Subcutaneous adipose tissue (tissue), 4 donors: ENCODE results near the gene DNAJC1. TPM values are rescaled to one million over a fixed set of nuclear protein-coding genes. Genes with fewer than 3 reads are reported as not detected.

Experiments
- CTCF ChIP-seq: fragments of 450-650 bp; IDR thresholded peaks from one replicate; pipeline ENCODE4 v1.5.1; 2016; ENCODE audit warnings: low read depth, mild to moderate bottlenecking, control low read depth, antibody characterized with exemption, moderate library complexity
- total RNA-seq, 4 donors: library from RNA; depleted of rRNA; stranded (reverse); fragments of >200 nt; gene quantifications; one replicate each; pipeline ENCODE4 v1.1.0, GENCODE V29; 2016

The DNAJC1 gene
- total RNA-seq, 4 donors from 2014 or later = 24.0 to 75.8 (median 56.0) TPM

GRCh38 chr10:21981118-21981517 lies 22.4 kb downstream of the DNAJC1 start:
- TF ChIP-seq CTCF = no peak

- TF ChIP-seq CTCF = no peak
Measured at GRCh38 chr10:21980691-21981090, 22.8 kb downstream of the DNAJC1 start.

GRCh38 chr10:21978191-21978862 lies 25.2 kb downstream of the DNAJC1 start:
- no peak for TF ChIP-seq CTCF

GRCh38 chr10:21976739-21977138 lies 26.8 kb downstream of the DNAJC1 start:
- no peak for TF ChIP-seq CTCF

GRCh38 chr10:21976280-21976679 lies 27.2 kb downstream of the DNAJC1 start:
- TF ChIP-seq CTCF = no peak

- no peak for TF ChIP-seq CTCF
Measured at GRCh38 chr10:21975378-21975990, 28.0 kb downstream of the DNAJC1 start.

- TF ChIP-seq CTCF = no peak
Measured at GRCh38 chr10:21972584-21972983, 30.9 kb downstream of the DNAJC1 start.
